ENCODE measurements around the gene RAD51B. TPM values are rescaled to one million over a fixed set of nuclear protein-coding genes. Genes with fewer than 3 reads are reported as not detected.
"Not testable (repeated sequence)": the region's sequence is repeated elsewhere in the genome, so short reads cannot be mapped to it uniquely, and the experiment has no call there.

RAD51B gene
- total RNA-seq, 1 experiment from 2014 or later: 13.3 TPM

- H3K4me1 ChIP-seq: peaks cover 35% of the 10 kb centered on the region
- no peak overlapping the region for H3K4me3 ChIP-seq
- no peaks in the 10 kb centered on the region for H3K9me3 ChIP-seq (replicated peaks)
- H3K27me3 ChIP-seq: no peaks in the 10 kb centered on the region
- H3K36me3 ChIP-seq: no peaks in the 10 kb centered on the region
- DNase-seq: peak in 1 of 2 experiments; percentile 56
- no peak overlapping the region for H3K27ac ChIP-seq
Measured at GRCh38 chr14:68291820-68292219, 472.2 kb downstream of the RAD51B start.

GRCh38 chr14:68292441-68293215 is 473.0 kb downstream of the RAD51B start:
- H3K4me3 ChIP-seq: no peak overlapping the region
- H3K9me3 ChIP-seq (replicated peaks): no peaks in the 10 kb centered on the region
- no peak overlapping the region for H3K27ac ChIP-seq
- no peak for DNase-seq
- no peaks in the 10 kb centered on the region for H3K27me3 ChIP-seq
- H3K36me3 ChIP-seq: no peaks in the 10 kb centered on the region
- H3K4me1 ChIP-seq: peaks cover 43% of the 10 kb centered on the region

GRCh38 chr14:68293404-68293803 is 473.8 kb downstream of the RAD51B start:
- DNase-seq: no peak
- Histone ChIP-seq H3K27ac (no peak overlapping the region), H3K36me3 (no peaks in the 10 kb centered on the region), H3K9me3 (replicated peaks) (no peaks in the 10 kb centered on the region), H3K4me3 (no peak overlapping the region), H3K4me1 (peaks cover 49% of the 10 kb centered on the region), H3K27me3 (no peaks in the 10 kb centered on the region)

- H3K9me3 ChIP-seq (replicated peaks): no peaks in the 10 kb centered on the region; the same call in 1 of the 2 replicates
- peak; percentile 93 to 97 for DNase-seq
- H3K27ac ChIP-seq: peak overlapping the region; percentile 64
- no peak overlapping the region for H3K4me3 ChIP-seq
- H3K27me3 ChIP-seq: no peaks in the 10 kb centered on the region
- H3K36me3 ChIP-seq: peaks cover 7% of the 10 kb centered on the region
- peaks cover 53% of the 10 kb centered on the region for H3K4me1 ChIP-seq
Measured at GRCh38 chr14:68295316-68295816, 475.8 kb downstream of the RAD51B start.

GRCh38 chr14:68297039-68297438 is 477.5 kb downstream of the RAD51B start:
- Histone ChIP-seq H3K9me3 (replicated peaks) (peaks cover under 1% of the 10 kb centered on the region; the same call in 1 of the 2 replicates), H3K4me3 (no peak overlapping the region), H3K27me3 (no peaks in the 10 kb centered on the region), H3K36me3 (peaks cover 7% of the 10 kb centered on the region), H3K4me1 (peaks cover 46% of the 10 kb centered on the region), H3K27ac (peak overlapping the region; percentile 85)
- DNase-seq: no peak

- Histone ChIP-seq H3K4me1 (peaks cover 43% of the 10 kb centered on the region), H3K36me3 (peaks cover 7% of the 10 kb centered on the region), H3K4me3 (no peak overlapping the region), H3K9me3 (replicated peaks) (peaks cover 3% of the 10 kb centered on the region; the same call in 1 of the 2 replicates), H3K27ac (peak overlapping the region; percentile 85), H3K27me3 (no peaks in the 10 kb centered on the region)
- peak; percentile 87 to 93 for DNase-seq
Measured at GRCh38 chr14:68297876-68298468, 478.4 kb downstream of the RAD51B start.

- Histone ChIP-seq H3K4me1 (peaks cover 31% of the 10 kb centered on the region), H3K9me3 (replicated peaks) (peaks cover 3% of the 10 kb centered on the region; the same call in 1 of the 2 replicates), H3K4me3 (no peak overlapping the region), H3K27me3 (no peaks in the 10 kb centered on the region), H3K27ac (no peak overlapping the region), H3K36me3 (peaks cover 7% of the 10 kb centered on the region)
- DNase-seq: no peak
Measured at GRCh38 chr14:68300608-68301007, 481.0 kb downstream of the RAD51B start.

- no peaks in the 10 kb centered on the region for H3K27me3 ChIP-seq
- H3K4me1 ChIP-seq: peaks cover 25% of the 10 kb centered on the region
- peaks cover 3% of the 10 kb centered on the region; the same call in 1 of the 2 replicates for H3K9me3 ChIP-seq (replicated peaks)
- peaks cover 7% of the 10 kb centered on the region for H3K36me3 ChIP-seq
- H3K4me3 ChIP-seq: no peak overlapping the region
- no peak overlapping the region for H3K27ac ChIP-seq
- DNase-seq: no peak
Measured at GRCh38 chr14:68301219-68301618, 481.6 kb downstream of the RAD51B start.

- not testable (repeated sequence) for H3K27ac ChIP-seq; H3K9me3 ChIP-seq (replicated peaks); H3K27me3 ChIP-seq; H3K36me3 ChIP-seq; H3K4me3 ChIP-seq; DNase-seq
- peaks cover 15% of the 10 kb centered on the region for H3K4me1 ChIP-seq
Measured at GRCh38 chr14:68302938-68303337, 483.4 kb downstream of the RAD51B start.

- H3K36me3 ChIP-seq: no peaks in the 10 kb centered on the region
- no peak for DNase-seq
Measured at GRCh38 chr14:68305738-68306137, 486.2 kb downstream of the RAD51B start.

GRCh38 chr14:68306265-68306933 is 486.8 kb downstream of the RAD51B start:
- Histone ChIP-seq H3K9me3 (replicated peaks) (0 out of 2 replicates have a peak, but pooled peaks cover 3% of the 10 kb centered on the region), H3K4me3 (no peak overlapping the region), H3K27me3 (no peaks in the 10 kb centered on the region), H3K27ac (no peak overlapping the region), H3K36me3 (no peaks in the 10 kb centered on the region), H3K4me1 (peaks cover 7% of the 10 kb centered on the region; the same call in 1 of the 2 replicates)
- no peak for DNase-seq

More at GRCh38 chr14:68305738-68306137, 486.2 kb downstream of the RAD51B start:
- Histone ChIP-seq H3K27me3 (no peaks in the 10 kb centered on the region), H3K27ac (no peak overlapping the region), H3K4me3 (no peak overlapping the region), H3K9me3 (replicated peaks) (0 out of 2 replicates have a peak, but pooled peaks cover 3% of the 10 kb centered on the region), H3K4me1 (peaks cover 7% of the 10 kb centered on the region; the same call in 1 of the 2 replicates)

GRCh38 chr14:68306934-68307789 is 487.6 kb downstream of the RAD51B start:
- 0 out of 2 replicates have a peak, but pooled peaks cover 1% of the 10 kb centered on the region for H3K9me3 ChIP-seq (replicated peaks)
- no peak overlapping the region for H3K27ac ChIP-seq
- H3K36me3 ChIP-seq: no peaks in the 10 kb centered on the region
- DNase-seq: no peak
- no peaks in the 10 kb centered on the region for H3K27me3 ChIP-seq
- no peak overlapping the region for H3K4me3 ChIP-seq
- H3K4me1 ChIP-seq: peaks cover 8% of the 10 kb centered on the region; the same call in 1 of the 2 replicates

- Histone ChIP-seq H3K9me3 (replicated peaks) (no peaks in the 10 kb centered on the region), H3K4me3 (no peak overlapping the region), H3K4me1 (peaks cover 14% of the 10 kb centered on the region), H3K36me3 (no peaks in the 10 kb centered on the region), H3K27ac (no peak overlapping the region), H3K27me3 (no peaks in the 10 kb centered on the region)
- no peak for DNase-seq
Measured at GRCh38 chr14:68307790-68308168, 488.2 kb downstream of the RAD51B start.

All from SJCRH30 (cell line).